GM12891 (cell line): ENCODE measurements around the gene ARFGEF3.

Experiments
- POLR2A ChIP-seq: IDR thresholded peaks from 2 replicates; pipeline ENCODE4 v1.6.1; 2011; ENCODE audit warnings: low read depth, low read length, control low read depth
- POLR2AphosphoS5 ChIP-seq: IDR thresholded peaks from 2 replicates; pipeline ENCODE4 v1.6.1; 2011; ENCODE audit warnings: low read depth, low read length, control low read depth
- SPI1 ChIP-seq: IDR thresholded peaks from 2 replicates; pipeline ENCODE4 v1.6.1; 2011; ENCODE audit warnings: low read depth, low read length, control low read depth
- TAF1 ChIP-seq: IDR thresholded peaks from 2 replicates; pipeline ENCODE4 v1.6.1; 2011; ENCODE audit warnings: low read depth, low read length, control low read depth

DNA sequence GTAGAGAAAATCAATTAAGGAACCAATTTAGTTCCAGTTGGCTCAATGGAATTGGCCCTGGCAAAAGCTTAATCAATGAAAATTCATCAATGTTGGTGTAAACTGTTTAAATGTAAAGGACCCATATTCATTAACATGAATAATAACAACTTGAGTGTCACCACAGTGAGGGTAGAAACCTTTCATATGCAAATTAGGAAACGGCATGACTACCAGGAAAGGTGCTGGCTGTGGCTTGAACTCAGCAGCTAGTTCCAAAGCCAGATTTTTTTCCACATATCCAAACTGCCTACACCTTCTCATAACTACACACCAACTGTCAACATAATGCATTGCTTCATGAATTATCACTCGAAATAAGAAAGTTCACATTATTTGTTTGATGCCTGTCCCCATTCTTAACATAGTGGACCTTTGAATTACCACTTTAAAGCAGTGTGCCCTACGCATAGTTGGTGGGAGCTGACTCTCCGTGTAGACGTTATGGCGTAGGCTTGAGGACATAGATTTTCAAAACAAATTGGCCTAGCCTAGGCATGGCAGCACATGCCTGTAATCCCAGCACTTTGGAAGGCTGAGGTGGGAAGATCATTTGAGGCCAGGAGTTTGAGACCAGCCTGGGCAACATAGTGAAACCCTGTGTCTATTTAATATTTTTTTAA lies 36.8 kb downstream of the ARFGEF3 start:
- no peak for TF ChIP-seq POLR2A
- TF ChIP-seq POLR2AphosphoS5 = no peak
- TF ChIP-seq TAF1 = no peak
- TF ChIP-seq SPI1 = no peak
